Naive thymus-derived CD4-positive, alpha-beta T cell (primary cell): Measurements from ENCODE around the gene DNAH1. TPM values are rescaled to one million over a fixed set of nuclear protein-coding genes. Genes with fewer than 3 reads are reported as not detected.

ENCODE experiments used
- ATAC-seq: fragments of 150-1000 bp; cut with Tn5 transposase; 2 replicates; pipeline ENCODE4 v1.10.0; 2021; ENCODE audit warnings: mild to moderate bottlenecking, moderate library complexity
- CTCF ChIA-PET: fragments of 350-600 bp; sonication (Branson Sonifier 250); formaldehyde crosslinking; loops from one replicate; lab custom pipeline; 2021; ENCODE audit warnings: antibody characterized with exemption; lab: Charles Lee
- POLR2A ChIA-PET: fragments of 350-600 bp; sonication (Branson Sonifier 250); formaldehyde crosslinking; loops from one replicate; lab custom pipeline; 2021; ENCODE audit warnings: antibody characterized with exemption, inconsistent platforms; lab: Charles Lee
- DNase-seq, 9 donors: peaks; one replicate each; pipeline versions ENCODE4 v3.0.0 to v3.0.0-alpha.2; 2020 to 2022; ENCODE audit warnings: mixed read lengths in 1 of 9
- H3K27ac ChIP-seq: one replicate; pipeline ENCODE4 v1.7.0; 2013; ENCODE audit warnings: mild to moderate bottlenecking, low read depth, low read length, moderate library complexity
- H3K27me3 ChIP-seq, 2 donors: one replicate each; pipeline ENCODE4 v1.7.0; 2013; ENCODE audit warnings: low read length in 2 of 2, mild to moderate bottlenecking in 2 of 2, moderate library complexity in 2 of 2; ENCODE audit not compliant: control insufficient read depth in 2 of 2, insufficient read depth in 2 of 2
- H3K36me3 ChIP-seq, 3 experiments: 1 replicate in 2 of 3; 2 replicates in 1 of 3; pipeline ENCODE4 v1.7.0; 2013; ENCODE audit warnings: low read length in 3 of 3, mild to moderate bottlenecking in 3 of 3, moderate library complexity in 1 of 3; ENCODE audit not compliant: insufficient read depth in 3 of 3, control insufficient read depth in 2 of 3
- H3K4me1 ChIP-seq, 2 donors: one replicate each; pipeline ENCODE4 v1.7.0; 2013; ENCODE audit warnings: low read length in 2 of 2, mild to moderate bottlenecking in 2 of 2, moderate library complexity in 1 of 2; ENCODE audit not compliant: control insufficient read depth in 2 of 2, insufficient read depth in 2 of 2
- H3K4me3 ChIP-seq: 2 replicates; pipeline ENCODE4 v1.7.0; 2013; ENCODE audit warnings: mild to moderate bottlenecking, low read length
- H3K9me3 ChIP-seq, 3 experiments: 1 replicate in 2 of 3; 2 replicates in 1 of 3; pipeline ENCODE4 v1.7.0; 2013; ENCODE audit warnings: low read length in 3 of 3; ENCODE audit not compliant: control insufficient read depth in 2 of 3
- H3K27ac Mint-ChIP-seq, 9 donors: one replicate each; pipeline ENCODE4 v1.8.0; 2020 to 2022; ENCODE audit warnings: mixed read lengths in 9 of 9, mild to moderate bottlenecking in 8 of 9, moderate library complexity in 5 of 9, inconsistent platforms in 2 of 9
- H3K27me3 Mint-ChIP-seq, 5 donors: one replicate each; pipeline ENCODE4 v1.8.0; 2021 to 2022; ENCODE audit warnings: mixed read lengths in 5 of 5, mild to moderate bottlenecking in 1 of 5
- H3K36me3 Mint-ChIP-seq, 5 donors: one replicate each; pipeline ENCODE4 v1.8.0; 2020 to 2022; ENCODE audit warnings: mixed read lengths in 5 of 5, mild to moderate bottlenecking in 3 of 5, inconsistent platforms in 1 of 5
- H3K4me1 Mint-ChIP-seq, 7 donors: one replicate each; pipeline ENCODE4 v1.8.0; 2020 to 2022; ENCODE audit warnings: mixed read lengths in 7 of 7, mild to moderate bottlenecking in 3 of 7, inconsistent platforms in 1 of 7
- H3K4me3 Mint-ChIP-seq, 10 donors: one replicate each; pipeline ENCODE4 v1.8.0; 2020 to 2022; ENCODE audit warnings: mild to moderate bottlenecking in 10 of 10, mixed read lengths in 10 of 10, moderate library complexity in 6 of 10, inconsistent platforms in 2 of 10
- H3K9me3 Mint-ChIP-seq, 11 donors: one replicate each; pipeline ENCODE4 v1.8.0; 2020 to 2022; ENCODE audit warnings: mixed read lengths in 11 of 11, mild to moderate bottlenecking in 4 of 11, inconsistent platforms in 1 of 11, moderate library complexity in 1 of 11
- intact Hi-C, 2 donors: fragments of 100-400 bp; cut with micrococcal nuclease; formaldehyde crosslinking; loops; one replicate each; pipeline ENCODE4 v1.15.1; 2023
- polyA plus RNA-seq, 2 donors: library from polyadenylated mRNA; unstranded; fragments of 300-500 nt; fragmentation: Illumina TruSeq; gene quantifications; one replicate each; pipeline ENCODE4 v1.2.3, GENCODE V29; 2021
- total RNA-seq, 6 experiments: library from RNA in 5 of 6; stranded (reverse) in 5 of 6; gene quantifications; 1 replicate in 5 of 6; 2 replicates in 1 of 6; pipeline ENCODE4 v1.2.3 and lab custom pipeline; 2021 to 2026

Gene DNAH1
- total and polyA plus RNA-seq, 7 experiments from 2014 or later, result 0.35 to 69.2 (median 48.2) TPM

DNA sequence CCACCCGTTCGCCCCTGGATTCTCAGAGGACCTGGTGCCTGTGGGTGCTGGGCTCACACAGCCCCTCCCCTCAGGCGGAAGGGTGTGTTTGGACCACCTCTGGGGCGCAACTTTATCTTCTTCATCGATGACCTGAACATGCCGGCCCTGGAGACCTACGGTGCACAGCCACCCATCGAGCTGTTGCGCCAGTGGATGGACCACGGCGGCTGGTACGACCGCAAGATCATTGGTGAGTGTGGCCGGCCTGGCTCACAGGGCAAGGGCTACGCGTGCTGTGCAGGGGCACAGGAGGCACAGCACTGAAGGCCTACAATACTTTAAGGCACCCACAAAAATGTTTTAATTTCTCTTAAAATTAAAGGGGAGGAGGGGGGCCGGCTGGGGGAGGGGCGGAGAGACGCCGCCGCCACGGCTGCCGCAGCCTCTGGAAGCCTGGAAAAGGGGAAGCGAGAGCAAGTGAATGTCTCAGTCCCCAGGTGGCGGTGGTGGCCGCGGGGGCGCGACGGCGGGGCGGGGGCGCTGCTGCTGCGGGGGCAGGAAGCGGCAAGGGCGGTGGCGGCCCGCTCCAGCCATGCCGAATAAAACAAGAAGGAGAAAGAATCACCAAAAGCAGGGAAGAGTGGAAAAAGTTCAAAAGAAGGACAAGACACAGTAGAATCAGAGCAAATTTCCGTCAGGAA, 56.8 kb downstream of the DNAH1 start:
- CTCF ChIA-PET, result interaction anchor here (1.3 kb wide), 1 partner anchor 9 kb away, joined by 3 read pairs; no protein-coding TSS in a partner anchor

DNA sequence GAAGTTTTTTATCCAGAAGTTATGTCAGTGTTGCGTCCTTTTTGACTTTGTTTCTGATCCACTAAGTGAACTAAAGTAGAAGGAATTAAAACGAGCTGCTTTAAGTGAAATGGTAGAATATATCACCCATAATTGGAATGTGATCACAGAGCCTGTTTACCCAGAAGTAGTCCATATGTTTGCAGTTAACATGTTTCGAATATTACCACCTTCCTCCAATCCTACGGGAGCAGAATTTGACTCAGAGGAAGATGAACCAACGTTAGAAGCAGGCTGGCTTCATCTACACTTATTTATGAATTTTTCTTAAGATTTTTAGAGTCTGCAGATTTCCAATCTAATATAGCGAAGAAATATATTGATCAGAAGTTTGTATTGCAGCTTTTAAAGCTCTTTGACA, 57.6 kb downstream of the DNAH1 start:
- H3K4me3 Mint-ChIP-seq, result peak overlapping the region in 7 of 10 donors; percentile 51 to 72 (median 60)
- peaks cover 7 to 14% (median 12%) of the 10 kb centered on the region in 7 donors for H3K4me1 Mint-ChIP-seq
- peak overlapping the region in 6 of 9 donors; percentile 7 to 75 (median 28) for H3K27ac Mint-ChIP-seq
- Histone ChIP-seq H3K4me3 (no peak overlapping the region), H3K4me1 (peaks cover 0 to 8% of the 10 kb centered on the region in 2 donors), H3K27me3 (no peaks in the 10 kb centered on the region), H3K9me3 (no peaks in the 10 kb centered on the region), H3K36me3 (peaks cover 0 to 57% (median 3%) of the 10 kb centered on the region in 3 experiments), H3K27ac (no peak overlapping the region)
- intact Hi-C loops, result loop anchor here in 1 of 2 donors (2.0 kb wide), 1 partner anchor 73 kb away; no protein-coding TSS in a partner anchor
- ChIA-PET POLR2A (no interaction called here), CTCF (interaction anchor here (1.3 kb wide), 1 partner anchor 10 kb away, joined by 3 read pairs; no protein-coding TSS in a partner anchor)
- no peaks in the 10 kb centered on the region for H3K9me3 Mint-ChIP-seq
- peaks cover 0 to 19% (median 4%) of the 10 kb centered on the region in 5 donors for H3K36me3 Mint-ChIP-seq
- ATAC-seq, result no peak
- H3K27me3 Mint-ChIP-seq, result peaks cover 0 to 4% (median 0%) of the 10 kb centered on the region in 5 donors
- DNase-seq, result no peak

More for the DNA sequence above, 56.8 kb downstream of the DNAH1 start:
- no peak overlapping the region for H3K27ac ChIP-seq
- H3K9me3 ChIP-seq, result no peaks in the 10 kb centered on the region
- intact Hi-C loops, result loop anchor here in 1 of 2 donors (2.0 kb wide), 1 partner anchor 74 kb away; no protein-coding TSS in a partner anchor
- no peaks in the 10 kb centered on the region for H3K27me3 ChIP-seq
- H3K36me3 ChIP-seq, result peaks cover 0 to 64% (median 3%) of the 10 kb centered on the region in 3 experiments
- Mint-ChIP-seq H3K4me3 (peak overlapping the region in 9 of 10 donors; percentile 43 to 72 (median 59)), H3K4me1 (peaks cover 7 to 14% (median 12%) of the 10 kb centered on the region in 7 donors), H3K27me3 (peaks cover 0 to 4% (median 0%) of the 10 kb centered on the region in 5 donors), H3K27ac (peak overlapping the region in 5 of 9 donors; percentile 7 to 75 (median 44)), H3K9me3 (no peaks in the 10 kb centered on the region), H3K36me3 (peaks cover 0 to 19% (median 4%) of the 10 kb centered on the region in 5 donors)
- POLR2A ChIA-PET, result no interaction called here
- DNase-seq (peak in 7 of 9 donors; percentile 11 to 34 (median 23)), ATAC-seq (peak; percentile 65)
- H3K4me1 ChIP-seq, result peaks cover 0 to 8% of the 10 kb centered on the region in 2 donors
- H3K4me3 ChIP-seq, result no peak overlapping the region

DNA sequence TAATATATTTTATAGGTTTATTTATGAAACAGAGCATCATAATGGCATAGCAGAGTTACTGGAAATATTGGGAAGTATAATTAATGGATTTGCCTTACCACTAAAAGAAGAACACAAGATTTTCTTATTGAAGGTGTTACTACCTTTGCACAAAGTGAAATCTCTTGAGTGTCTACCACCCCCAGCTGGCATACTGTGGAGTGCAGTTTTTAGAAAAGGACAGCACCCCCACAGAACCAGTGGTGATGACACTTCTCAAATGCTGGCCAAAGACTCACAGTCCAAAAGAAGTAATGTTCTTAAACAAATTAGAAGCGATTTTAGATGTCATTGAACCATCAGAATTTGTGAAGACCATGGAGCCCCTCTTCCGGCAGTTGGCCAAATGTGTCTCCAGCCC, 58.1 kb downstream of the DNAH1 start:
- no peak for ATAC-seq
- Mint-ChIP-seq H3K4me3 (no peak overlapping the region), H3K4me1 (peaks cover 7 to 15% (median 12%) of the 10 kb centered on the region in 7 donors), H3K9me3 (no peaks in the 10 kb centered on the region), H3K27me3 (peaks cover 0 to 4% (median 0%) of the 10 kb centered on the region in 5 donors), H3K36me3 (peaks cover 0 to 19% (median 4%) of the 10 kb centered on the region in 5 donors), H3K27ac (no peak overlapping the region)
- H3K9me3 ChIP-seq, result no peaks in the 10 kb centered on the region
- ChIA-PET POLR2A (no interaction called here), CTCF (interaction anchor here (0.6 to 1.3 kb wide), 2 partner anchors 10 to 338 kb away, joined by 3 to 4 read pairs; no protein-coding TSS in a partner anchor)
- H3K36me3 ChIP-seq, result peaks cover 0 to 52% (median 3%) of the 10 kb centered on the region in 3 experiments
- H3K27ac ChIP-seq, result no peak overlapping the region
- no peak overlapping the region for H3K4me3 ChIP-seq
- no peak for DNase-seq
- peaks cover 0 to 8% of the 10 kb centered on the region in 2 donors for H3K4me1 ChIP-seq
- intact Hi-C loops, result no loop called here
- H3K27me3 ChIP-seq, result no peaks in the 10 kb centered on the region

DNA sequence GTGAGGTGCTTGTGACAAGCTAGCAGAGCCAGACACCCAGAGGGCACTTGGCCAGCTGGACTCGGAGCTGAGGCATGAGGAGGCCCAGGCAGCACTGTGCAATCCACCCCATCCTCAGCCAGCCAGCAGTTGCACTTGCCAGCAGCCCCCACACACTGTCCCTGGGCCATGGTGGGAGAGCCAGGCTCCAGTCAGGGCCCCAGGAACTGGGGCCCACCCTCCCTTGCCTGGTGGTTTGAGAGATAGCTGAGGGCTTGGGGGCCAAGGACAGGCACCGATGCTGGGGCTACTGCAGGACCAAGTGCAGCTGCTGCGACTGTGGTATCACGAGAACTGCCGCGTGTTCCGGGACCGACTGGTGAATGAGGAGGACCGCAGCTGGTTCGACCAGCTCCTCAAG, 63.5 kb downstream of the DNAH1 start:
- Histone ChIP-seq H3K27me3 (no peaks in the 10 kb centered on the region), H3K4me3 (no peak overlapping the region), H3K27ac (no peak overlapping the region), H3K9me3 (no peaks in the 10 kb centered on the region), H3K36me3 (peaks cover 0 to 20% (median 0%) of the 10 kb centered on the region in 3 experiments), H3K4me1 (no peaks in the 10 kb centered on the region)
- CTCF ChIA-PET, result no interaction called here
- H3K4me1 Mint-ChIP-seq, result peaks cover 0 to 4% (median 0%) of the 10 kb centered on the region in 7 donors
- no peak overlapping the region for H3K4me3 Mint-ChIP-seq
- intact Hi-C loops, result no loop called here
- H3K27me3 Mint-ChIP-seq, result no peaks in the 10 kb centered on the region
- DNase-seq (no peak), ATAC-seq (no peak)
- no peaks in the 10 kb centered on the region for H3K9me3 Mint-ChIP-seq
- H3K36me3 Mint-ChIP-seq, result peaks cover 0 to 12% (median 2%) of the 10 kb centered on the region in 5 donors
- H3K27ac Mint-ChIP-seq, result no peak overlapping the region
- POLR2A ChIA-PET, result no interaction called here

DNA sequence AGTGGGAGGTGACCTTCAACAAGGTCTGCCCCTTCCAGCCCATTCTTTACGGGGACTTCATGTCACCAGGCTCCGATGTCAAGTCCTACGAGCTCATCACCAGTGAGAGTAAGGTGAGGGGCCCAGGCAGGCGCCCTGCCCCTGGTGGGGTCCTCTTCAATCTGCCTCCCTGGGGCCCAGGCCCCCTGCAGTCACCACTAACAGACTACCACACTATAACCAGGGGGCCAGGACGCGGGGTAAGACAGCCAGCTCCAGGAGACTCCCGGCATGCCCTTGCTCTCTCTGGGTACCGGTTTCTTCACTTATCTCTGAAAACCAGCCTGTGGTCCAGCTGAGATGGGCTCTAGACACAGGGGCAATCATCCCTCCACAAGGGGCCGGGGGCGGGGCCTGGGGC, 63.9 kb downstream of the DNAH1 start:
- ATAC-seq, result no peak

DNA sequence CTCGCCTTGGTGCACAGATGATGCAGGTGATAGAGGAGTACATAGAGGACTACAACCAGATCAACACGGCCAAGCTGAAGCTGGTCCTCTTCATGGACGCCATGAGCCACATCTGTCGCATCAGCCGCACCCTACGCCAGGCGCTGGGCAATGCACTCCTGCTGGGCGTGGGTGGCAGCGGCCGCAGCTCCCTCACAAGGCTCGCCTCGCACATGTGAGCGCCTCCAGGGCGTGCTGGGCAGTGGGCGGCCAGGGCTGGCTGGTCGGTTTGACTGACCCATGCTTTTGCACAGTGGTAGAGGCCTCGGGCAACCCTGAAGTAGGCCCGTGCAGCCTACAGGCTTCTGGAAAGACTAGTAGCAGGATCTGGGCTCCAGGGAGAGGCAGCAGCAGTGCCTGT, 65.5 kb downstream of the DNAH1 start:
- CTCF ChIA-PET, result no interaction called here
- no peaks in the 10 kb centered on the region for H3K27me3 ChIP-seq
- POLR2A ChIA-PET, result no interaction called here
- no peaks in the 10 kb centered on the region for H3K4me1 ChIP-seq
- H3K36me3 ChIP-seq, result peaks cover 0 to 23% (median 0%) of the 10 kb centered on the region in 3 experiments
- intact Hi-C loops, result no loop called here
- H3K4me1 Mint-ChIP-seq, result peaks cover 0 to 6% (median 0%) of the 10 kb centered on the region in 7 donors
- no peaks in the 10 kb centered on the region for H3K9me3 ChIP-seq
- H3K4me3 Mint-ChIP-seq, result no peak overlapping the region
- no peak overlapping the region for H3K27ac ChIP-seq
- H3K4me3 ChIP-seq, result no peak overlapping the region
- H3K36me3 Mint-ChIP-seq, result peaks cover 0 to 13% (median 0%) of the 10 kb centered on the region in 5 donors
- DNase-seq (no peak), ATAC-seq (no peak)
- no peaks in the 10 kb centered on the region for H3K27me3 Mint-ChIP-seq
- H3K9me3 Mint-ChIP-seq, result no peaks in the 10 kb centered on the region
- no peak overlapping the region for H3K27ac Mint-ChIP-seq

More for the DNA sequence above, 63.9 kb downstream of the DNAH1 start:
- ChIA-PET POLR2A (no interaction called here), CTCF (no interaction called here)
- H3K9me3 ChIP-seq, result no peaks in the 10 kb centered on the region
- H3K27ac ChIP-seq, result no peak overlapping the region
- no peaks in the 10 kb centered on the region for H3K27me3 ChIP-seq
- no peaks in the 10 kb centered on the region for H3K27me3 Mint-ChIP-seq
- no peak for DNase-seq
- peaks cover 0 to 4% (median 0%) of the 10 kb centered on the region in 7 donors for H3K4me1 Mint-ChIP-seq
- peaks cover 0 to 13% (median 0%) of the 10 kb centered on the region in 5 donors for H3K36me3 Mint-ChIP-seq
- no peak overlapping the region for H3K4me3 Mint-ChIP-seq
- intact Hi-C loops, result no loop called here
- peaks cover 0 to 23% (median 0%) of the 10 kb centered on the region in 3 experiments for H3K36me3 ChIP-seq
- no peak overlapping the region for H3K27ac Mint-ChIP-seq
- no peak overlapping the region for H3K4me3 ChIP-seq
- no peaks in the 10 kb centered on the region for H3K4me1 ChIP-seq
- H3K9me3 Mint-ChIP-seq, result no peaks in the 10 kb centered on the region
